SK-N-SH (cell line): ENCODE results near the gene INO80. TPM values are rescaled to one million over a fixed set of nuclear protein-coding genes. Genes with fewer than 3 reads are reported as not detected.
"Not testable (repeated sequence)": the region's sequence is repeated elsewhere in the genome, so short reads cannot be mapped to it uniquely, and the experiment has no call there.

ENCODE experiments used
- CTCF ChIA-PET: fragments of 300-600, 350-600 bp; formaldehyde crosslinking; extraction: SDS; loops from one replicate; lab custom pipeline; 2021; lab: Yijun Ruan, JAX
- POLR2A ChIA-PET: fragments of 350-600 bp; sonication (Branson Sonifier 250); formaldehyde crosslinking; extraction: SDS; loops from one replicate; lab custom pipeline; 2020; ENCODE audit warnings: antibody characterized with exemption, inconsistent platforms; lab: Yijun Ruan, JAX
- DNase-seq: peaks from one replicate; pipeline ENCODE4 v3.0.0; 2012
- H2AFZ ChIP-seq: fragments of 200-600 bp; sonication (generic); 2 replicates; pipeline ENCODE4 v1.8.1; 2016; ENCODE audit warnings: antibody characterized with exemption, mild to moderate bottlenecking, low read depth
- H3F3A ChIP-seq: fragments of 200-600 bp; sonication (generic); replicated peaks from 2 replicates; pipeline ENCODE3; 2016; ENCODE audit warnings: antibody characterized with exemption, mild to moderate bottlenecking; ENCODE audit not compliant: insufficient read depth
- H3K27ac ChIP-seq, 2 experiments: fragments of 200-500 bp in 1 of 2; fragments of 200-600 bp in 1 of 2; sonication (Bioruptor generic) in 1 of 2; sonication (generic), shearing (Covaris generic) in 1 of 2; 2 replicates each; pipeline versions ENCODE4 v1.5.1 to v1.6.1; 2014 to 2016; ENCODE audit warnings: low read depth in 2 of 2, inconsistent platforms in 1 of 2, low read length in 1 of 2, mild to moderate bottlenecking in 1 of 2, mixed read lengths in 1 of 2
- H3K27me3 ChIP-seq: fragments of 200-600 bp; sonication (generic), shearing (Covaris generic); 2 replicates; pipeline ENCODE4 v1.6.1; 2016; ENCODE audit warnings: mixed run types; ENCODE audit not compliant: insufficient read depth
- H3K36me3 ChIP-seq, 2 experiments: fragments of 200-500 bp in 1 of 2; fragments of 200-600 bp in 1 of 2; sonication (Bioruptor generic) in 1 of 2; sonication (generic) in 1 of 2; replicated peaks in 1 of 2; 2 replicates each; pipeline versions ENCODE3 to v1.5.1; 2014 to 2016; ENCODE audit warnings: low read length in 1 of 2, mild to moderate bottlenecking in 1 of 2; ENCODE audit not compliant: insufficient read depth in 2 of 2, control insufficient read depth in 1 of 2
- H3K4me1 ChIP-seq, 2 experiments: fragments of 200-500 bp in 1 of 2; fragments of 200-600 bp in 1 of 2; sonication (Bioruptor generic) in 1 of 2; sonication (generic), shearing (Covaris generic) in 1 of 2; 2 replicates each; pipeline versions ENCODE4 v1.5.1 to v1.6.1; 2014 to 2016; ENCODE audit warnings: low read depth in 1 of 2, low read length in 1 of 2, mixed run types in 1 of 2; ENCODE audit not compliant: insufficient read depth in 2 of 2, control insufficient read depth in 1 of 2
- H3K4me2 ChIP-seq: fragments of 200-600 bp; sonication (generic), shearing (Covaris generic); 2 replicates; pipeline ENCODE4 v1.6.1; 2017; ENCODE audit warnings: mixed run types
- H3K4me3 ChIP-seq, 2 experiments: fragments of 200-500 bp in 1 of 2; fragments of 200-600 bp in 1 of 2; sonication (Bioruptor generic) in 1 of 2; sonication (generic), shearing (Covaris generic) in 1 of 2; 2 replicates each; pipeline versions ENCODE4 v1.5.1 to v1.8.1; 2014 to 2016; ENCODE audit warnings: low read depth in 2 of 2, inconsistent platforms in 1 of 2, low read length in 1 of 2, mild to moderate bottlenecking in 1 of 2, mixed read lengths in 1 of 2, moderate library complexity in 1 of 2
- H3K79me2 ChIP-seq: fragments of 200-600 bp; sonication (generic); 2 replicates; pipeline ENCODE4 v1.8.1; 2017; ENCODE audit warnings: mild to moderate bottlenecking; ENCODE audit not compliant: insufficient read depth
- H3K9ac ChIP-seq: fragments of 200-600 bp; sonication (generic); 2 replicates; pipeline ENCODE4 v1.6.1; 2017; ENCODE audit warnings: mixed run types
- H3K9me2 ChIP-seq: fragments of 200-600 bp; sonication (generic); 2 replicates; pipeline ENCODE4 v1.6.1; 2017; ENCODE audit warnings: mixed run types
- H3K9me3 ChIP-seq: fragments of 200-600 bp; sonication (generic); 2 replicates; pipeline ENCODE4 v1.6.1; 2017; ENCODE audit warnings: mixed run types, mild to moderate bottlenecking, moderate library complexity
- H4K20me1 ChIP-seq: fragments of 200-600 bp; sonication (generic); 2 replicates; pipeline ENCODE4 v1.6.1; 2017; ENCODE audit warnings: mild to moderate bottlenecking, mixed run types; ENCODE audit not compliant: insufficient read depth
- CTCF ChIP-seq: fragments of 200-600 bp; sonication (generic); IDR thresholded peaks from 2 replicates; pipeline ENCODE4 v1.6.1; 2017; ENCODE audit warnings: antibody characterized with exemption, mild to moderate bottlenecking, moderate library complexity
- NRF1 ChIP-seq: IDR thresholded peaks from 2 replicates; pipeline ENCODE4 v1.6.1; 2012; ENCODE audit warnings: low read depth, mild to moderate bottlenecking, low read length
- TCF12 ChIP-seq: IDR thresholded peaks from 2 replicates; pipeline ENCODE4 v1.4.0; 2012
- TEAD4 ChIP-seq: IDR thresholded peaks from 2 replicates; pipeline ENCODE4 v1.4.0; 2012; ENCODE audit warnings: mild to moderate bottlenecking, borderline replicate concordance; ENCODE audit not compliant: insufficient read depth
- WGBS: methylation state at CpG from one replicate; pipeline ENCODE4 v1.1.6; 2017; ENCODE audit warnings: low lambda C conversion rate; 5-methylcytosine and 5-hydroxymethylcytosine counted together
- polyA plus RNA-seq, 3 experiments: library from polyadenylated mRNA; depleted of rRNA; stranded (reverse); fragments of >200 nt; gene quantifications; 2 replicates each; pipeline ENCODE4 v1.2.3, GENCODE V29; 2012

INO80 gene
- polyA plus RNA-seq, 1 of the 3 experiments (the other 2 are of a cell fraction): 4.6 TPM

GRCh38 chr15:41085029-41085428, 31.1 kb downstream of the INO80 start:
- TF ChIP-seq TCF12 (no peak), CTCF (no peak)
- ChIA-PET CTCF (no interaction called here), POLR2A (no interaction called here)
- Histone ChIP-seq H3K4me1 (no peaks in the 10 kb centered on the region), H3K4me3 (no peak overlapping the region), H3K9me2 (no peaks in the 10 kb centered on the region), H2AFZ (no peak overlapping the region), H3K9me3 (no peaks in the 10 kb centered on the region), H3K27ac (no peak overlapping the region), H3K79me2 (peaks cover 3% of the 10 kb centered on the region), H3K9ac (no peak overlapping the region), H3K4me2 (no peak overlapping the region), H3K27me3 (no peaks in the 10 kb centered on the region), H3F3A (no peaks in the 10 kb centered on the region), H4K20me1 (no peaks in the 10 kb centered on the region), H3K36me3 (peaks cover 45 to 91% of the 10 kb centered on the region in 2 experiments)
- DNase-seq: no peak
- WGBS: 90% methylated on average over 3 of the region's 3 CpGs

- Histone ChIP-seq H3K79me2 (peaks cover 24% of the 10 kb centered on the region), H3K9me3 (no peaks in the 10 kb centered on the region), H3K9me2 (no peaks in the 10 kb centered on the region), H3K9ac (no peak overlapping the region), H3K4me1 (no peaks in the 10 kb centered on the region), H4K20me1 (no peaks in the 10 kb centered on the region), H2AFZ (no peak overlapping the region), H3K27ac (no peak overlapping the region), H3K27me3 (no peaks in the 10 kb centered on the region), H3K4me2 (no peak overlapping the region), H3F3A (peaks cover 7% of the 10 kb centered on the region), H3K4me3 (no peak overlapping the region), H3K36me3 (peaks cover 39 to 88% of the 10 kb centered on the region in 2 experiments)
- no peak for TF ChIP-seq NRF1
- 100% methylated on average over 1 of the region's 1 CpG for WGBS
- ChIA-PET CTCF (no interaction called here), POLR2A (no interaction called here)
- no peak for DNase-seq
Observed at GRCh38 chr15:41080144-41080543, 35.9 kb downstream of the INO80 start.

GRCh38 chr15:41079717-41080116, 36.4 kb downstream of the INO80 start:
- Histone ChIP-seq H3K4me3 (no peak overlapping the region), H3K27me3 (no peaks in the 10 kb centered on the region), H3K4me2 (no peak overlapping the region), H3K9me3 (no peaks in the 10 kb centered on the region), H3K4me1 (no peaks in the 10 kb centered on the region), H2AFZ (no peak overlapping the region), H3K9ac (no peak overlapping the region), H3K27ac (no peak overlapping the region), H3K9me2 (no peaks in the 10 kb centered on the region), H4K20me1 (no peaks in the 10 kb centered on the region), H3F3A (peaks cover 7% of the 10 kb centered on the region), H3K36me3 (peaks cover 34 to 87% of the 10 kb centered on the region in 2 experiments), H3K79me2 (peaks cover 28% of the 10 kb centered on the region)
- 100% methylated on average over 8 of the region's 8 CpGs for WGBS
- POLR2A ChIA-PET: no interaction called here
- DNase-seq: no peak
- CTCF ChIA-PET: interaction anchor here (0.8 to 1.7 kb wide), 4 partner anchors 9 to 105 kb away, joined by 3 to 7 read pairs (median 4); no protein-coding TSS in a partner anchor
- TF ChIP-seq TEAD4: no peak

- CTCF ChIA-PET: interaction anchor here (0.8 to 1.7 kb wide), 6 partner anchors 8 to 148 kb away, joined by 3 to 7 read pairs (median 4); no protein-coding TSS in a partner anchor
- H3F3A ChIP-seq, H3K4me2 ChIP-seq, H3K9me3 ChIP-seq, DNase-seq, H2AFZ ChIP-seq, H3K4me1 ChIP-seq, H3K27ac ChIP-seq, H3K4me3 ChIP-seq, H4K20me1 ChIP-seq, H3K27me3 ChIP-seq, POLR2A ChIA-PET, H3K9me2 ChIP-seq, H3K9ac ChIP-seq: not testable (repeated sequence)
- peaks cover 29% of the 10 kb centered on the region for H3K79me2 ChIP-seq
- peaks cover 39 to 84% of the 10 kb centered on the region in 2 experiments for H3K36me3 ChIP-seq
- WGBS: 100% methylated on average over 5 of the region's 5 CpGs
Observed at GRCh38 chr15:41078879-41079278, 37.2 kb downstream of the INO80 start.
